ENCODE data around the gene GRIN2C. TPM values are rescaled to one million over a fixed set of nuclear protein-coding genes. Genes with fewer than 3 reads are reported as not detected.

The GRIN2C gene
- polyA plus RNA-seq, 3 donors from 2014 or later: 0.66 TPM; not detected in 2

GRCh38 chr17:74808714-74809430, 50.8 kb downstream of the GRIN2C start:
- peaks cover 10 to 19% (median 15%) of the 10 kb centered on the region in 3 donors for H3K36me3 Mint-ChIP-seq
- H3K27me3 Mint-ChIP-seq (ENCODE audit: low read depth in 3 of 3): peaks cover 0 to 5% (median 0%) of the 10 kb centered on the region in 3 donors
- H3K4me3 Mint-ChIP-seq: no peak overlapping the region
- peaks cover 0 to 1% of the 10 kb centered on the region in 2 donors for H3K4me1 Mint-ChIP-seq
- DNase-seq: no peak
- H3K9me3 Mint-ChIP-seq: no peaks in the 10 kb centered on the region
- H3K27ac Mint-ChIP-seq: no peak overlapping the region

DNA sequence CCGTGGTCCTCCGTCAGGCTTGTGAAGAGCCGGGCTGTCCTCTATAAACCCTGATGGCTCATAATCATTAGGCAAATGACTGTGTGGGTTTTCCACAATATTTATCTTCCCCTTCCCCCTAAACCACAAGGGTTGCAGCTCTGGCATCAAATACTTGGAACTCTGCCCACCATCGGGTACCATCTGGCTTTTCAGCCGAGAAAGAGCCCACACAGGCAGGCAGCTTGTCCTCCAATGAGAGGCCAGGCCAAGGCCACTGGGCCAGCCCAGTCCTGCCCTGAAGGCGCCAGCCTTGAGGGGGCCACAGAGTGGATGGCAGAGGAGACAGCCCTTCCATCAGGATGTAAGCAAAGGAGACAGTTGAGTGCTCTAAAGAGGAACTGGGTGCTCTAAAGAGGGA, 51.8 kb downstream of the GRIN2C start:
- Mint-ChIP-seq H3K4me3 (no peak overlapping the region), H3K27me3 (ENCODE audit: low read depth in 3 of 3) (peaks cover 0 to 5% (median 0%) of the 10 kb centered on the region in 3 donors), H3K9me3 (no peaks in the 10 kb centered on the region), H3K4me1 (peaks cover 0 to 1% of the 10 kb centered on the region in 2 donors), H3K36me3 (peaks cover 10 to 22% (median 17%) of the 10 kb centered on the region in 3 donors), H3K27ac (no peak overlapping the region)
- DNase-seq: no peak

- Mint-ChIP-seq H3K27ac (no peak overlapping the region), H3K27me3 (ENCODE audit: low read depth in 3 of 3) (peaks cover 0 to 5% (median 0%) of the 10 kb centered on the region in 3 donors), H3K4me3 (no peak overlapping the region), H3K9me3 (no peaks in the 10 kb centered on the region), H3K36me3 (peaks cover 10 to 24% (median 17%) of the 10 kb centered on the region in 3 donors), H3K4me1 (peaks cover 0 to 1% of the 10 kb centered on the region in 2 donors)
- DNase-seq: no peak
These were observed 52.2 kb downstream of the GRIN2C start for GRCh38 chr17:74807441-74807840.

DNA sequence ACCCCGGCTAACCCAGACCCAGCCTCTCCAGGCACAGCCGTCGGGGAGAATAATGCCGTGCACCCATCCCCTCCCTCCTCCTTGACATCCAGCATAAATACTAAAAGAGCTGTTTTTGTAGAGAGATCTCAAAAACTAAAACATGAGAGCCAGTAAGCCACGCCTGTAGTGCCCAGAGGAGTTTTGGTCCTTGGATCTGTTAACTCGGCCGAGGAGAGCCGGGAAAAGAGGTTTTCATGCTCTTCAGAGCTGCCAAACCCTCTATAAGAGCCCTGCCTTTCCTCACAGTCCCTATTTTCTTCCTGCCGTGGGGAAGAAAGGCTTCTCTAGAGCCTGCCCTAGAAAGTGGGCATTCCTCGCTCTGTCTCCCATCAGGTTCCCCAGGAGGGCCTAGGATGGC, 53.4 kb downstream of the GRIN2C start:
- Mint-ChIP-seq H3K4me1 (peaks cover 0 to 1% of the 10 kb centered on the region in 2 donors), H3K36me3 (peaks cover 10 to 24% (median 17%) of the 10 kb centered on the region in 3 donors), H3K27me3 (ENCODE audit: low read depth in 3 of 3) (peaks cover 0 to 5% (median 0%) of the 10 kb centered on the region in 3 donors), H3K4me3 (no peak overlapping the region), H3K9me3 (no peaks in the 10 kb centered on the region), H3K27ac (no peak overlapping the region)
- DNase-seq: no peak

- no peak overlapping the region for H3K4me3 Mint-ChIP-seq
- peaks cover 10 to 22% (median 17%) of the 10 kb centered on the region in 3 donors for H3K36me3 Mint-ChIP-seq
- H3K9me3 Mint-ChIP-seq: no peaks in the 10 kb centered on the region
These were observed 54.1 kb downstream of the GRIN2C start for GRCh38 chr17:74805591-74805991.

DNA sequence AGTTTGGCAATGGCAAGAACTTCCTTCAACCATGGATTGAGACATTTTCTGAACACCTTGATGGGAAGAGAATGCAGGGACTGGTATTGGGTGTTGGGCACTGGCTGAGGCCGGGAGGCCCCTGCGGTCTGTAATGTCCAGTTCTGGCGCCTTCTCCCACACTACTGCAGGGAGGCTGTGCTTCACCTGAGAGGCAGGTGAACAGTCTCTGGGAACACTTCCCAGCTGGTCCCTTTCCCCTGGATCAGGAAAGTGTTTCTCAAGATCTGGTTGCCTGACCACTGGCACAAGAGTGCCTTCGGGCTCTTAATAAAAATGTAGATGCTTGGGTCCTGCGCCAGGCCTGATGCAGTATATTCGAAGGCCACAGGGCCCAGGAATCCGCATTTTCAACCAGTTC, 55.0 kb downstream of the GRIN2C start:
- H3K9me3 Mint-ChIP-seq: no peaks in the 10 kb centered on the region
- H3K4me3 Mint-ChIP-seq: no peak overlapping the region
- H3K27ac Mint-ChIP-seq: peak overlapping the region in 1 of 6 donors; percentile 19
- peaks cover 5 to 26% (median 19%) of the 10 kb centered on the region in 3 donors for H3K36me3 Mint-ChIP-seq
- H3K27me3 Mint-ChIP-seq (ENCODE audit: low read depth in 3 of 3): peaks cover 0 to 5% (median 0%) of the 10 kb centered on the region in 3 donors
- no peak for DNase-seq
- H3K4me1 Mint-ChIP-seq: peaks cover 0 to 1% of the 10 kb centered on the region in 2 donors

More at GRCh38 chr17:74805591-74805991, 54.1 kb downstream of the GRIN2C start:
- H3K27me3 Mint-ChIP-seq (ENCODE audit: low read depth in 3 of 3): peaks cover 0 to 5% (median 0%) of the 10 kb centered on the region in 3 donors
- H3K27ac Mint-ChIP-seq: no peak overlapping the region
- no peak for DNase-seq
- peaks cover 0 to 1% of the 10 kb centered on the region in 2 donors for H3K4me1 Mint-ChIP-seq

DNA sequence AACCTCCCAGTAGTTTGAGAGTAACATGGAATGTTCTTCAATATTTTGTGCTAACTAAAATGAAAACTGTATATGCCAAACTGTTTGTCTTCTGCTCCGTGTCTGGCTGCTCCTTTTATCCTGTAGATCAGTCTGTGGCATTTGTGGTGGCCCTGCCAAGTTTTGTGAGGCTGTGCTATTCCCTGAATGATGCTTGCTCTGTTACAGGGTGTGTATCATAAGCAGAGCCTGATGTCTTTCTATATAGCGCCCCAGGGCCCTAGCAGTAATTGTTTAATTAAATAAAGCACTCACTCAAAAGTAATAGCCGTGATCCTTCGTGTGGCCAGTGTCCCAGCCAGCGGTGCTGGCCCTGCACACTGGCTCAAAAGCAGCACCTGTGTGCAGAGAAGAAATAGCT, 55.7 kb downstream of the GRIN2C start:
- Mint-ChIP-seq H3K9me3 (no peaks in the 10 kb centered on the region), H3K4me1 (peaks cover 0 to 1% of the 10 kb centered on the region in 2 donors), H3K4me3 (no peak overlapping the region), H3K27ac (no peak overlapping the region), H3K36me3 (peaks cover 5 to 30% (median 21%) of the 10 kb centered on the region in 3 donors), H3K27me3 (ENCODE audit: low read depth in 3 of 3) (peaks cover 0 to 3% (median 0%) of the 10 kb centered on the region in 3 donors)
- DNase-seq: no peak

- no peaks in the 10 kb centered on the region for H3K9me3 Mint-ChIP-seq
- no peak overlapping the region for H3K27ac Mint-ChIP-seq
- H3K27me3 Mint-ChIP-seq (ENCODE audit: low read depth in 3 of 3): peaks cover 0 to 3% (median 0%) of the 10 kb centered on the region in 3 donors
- H3K4me1 Mint-ChIP-seq: peaks cover 0 to 1% of the 10 kb centered on the region in 2 donors
- H3K4me3 Mint-ChIP-seq: no peak overlapping the region
- H3K36me3 Mint-ChIP-seq: peaks cover 5 to 33% (median 21%) of the 10 kb centered on the region in 3 donors
- no peak for DNase-seq
These were observed 56.2 kb downstream of the GRIN2C start for GRCh38 chr17:74803388-74803930.

- Mint-ChIP-seq H3K4me3 (no peak overlapping the region), H3K27ac (no peak overlapping the region), H3K9me3 (no peaks in the 10 kb centered on the region), H3K27me3 (ENCODE audit: low read depth in 3 of 3) (peaks cover 0 to 3% (median 0%) of the 10 kb centered on the region in 3 donors), H3K36me3 (peaks cover 7 to 34% (median 17%) of the 10 kb centered on the region in 3 donors), H3K4me1 (peaks cover 0 to 1% of the 10 kb centered on the region in 2 donors)
- DNase-seq: no peak
These were observed 57.8 kb downstream of the GRIN2C start for GRCh38 chr17:74801896-74802295.

- H3K9me3 Mint-ChIP-seq: no peaks in the 10 kb centered on the region
- H3K4me1 Mint-ChIP-seq: no peaks in the 10 kb centered on the region
- no peak for DNase-seq
- no peak overlapping the region for H3K27ac Mint-ChIP-seq
- H3K36me3 Mint-ChIP-seq: peaks cover 10 to 42% (median 21%) of the 10 kb centered on the region in 3 donors
- H3K4me3 Mint-ChIP-seq: no peak overlapping the region
- peaks cover 0 to 2% (median 0%) of the 10 kb centered on the region in 3 donors for H3K27me3 Mint-ChIP-seq (ENCODE audit: low read depth in 3 of 3)
These were observed 59.2 kb downstream of the GRIN2C start for GRCh38 chr17:74800531-74800930.

- DNase-seq: no peak
- Mint-ChIP-seq H3K36me3 (peaks cover 10 to 44% (median 23%) of the 10 kb centered on the region in 3 donors), H3K9me3 (no peaks in the 10 kb centered on the region)
These were observed 60.6 kb downstream of the GRIN2C start for GRCh38 chr17:74799097-74799496.

DNA sequence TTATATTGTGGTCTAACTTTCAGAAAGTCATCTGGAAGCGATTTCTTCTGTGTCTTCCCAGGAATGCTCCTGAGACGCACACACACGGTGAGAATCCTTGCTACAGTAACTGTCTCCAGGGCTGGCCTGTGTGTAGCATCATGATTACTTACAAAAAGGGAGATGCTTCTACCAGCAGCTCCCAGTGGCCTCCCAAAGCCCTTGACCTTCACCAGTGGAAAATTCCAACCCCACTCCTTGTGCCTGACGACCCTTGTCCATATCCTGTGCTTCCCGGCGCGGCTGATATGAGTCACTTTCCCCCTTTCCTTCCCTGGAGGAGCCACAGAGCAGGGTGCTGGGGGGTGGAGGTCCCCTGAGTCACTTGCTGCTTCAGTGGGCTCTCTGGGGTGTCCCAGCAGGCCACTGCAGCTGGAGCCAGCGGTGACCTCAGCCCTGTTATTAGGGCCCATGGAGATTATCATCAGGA, 61.4 kb downstream of the GRIN2C start:
- DNase-seq: no peak
- Mint-ChIP-seq H3K27me3 (ENCODE audit: low read depth in 3 of 3) (no peaks in the 10 kb centered on the region), H3K27ac (no peak overlapping the region), H3K4me1 (no peaks in the 10 kb centered on the region), H3K9me3 (no peaks in the 10 kb centered on the region), H3K4me3 (no peak overlapping the region), H3K36me3 (peaks cover 11 to 43% (median 19%) of the 10 kb centered on the region in 3 donors)

More at GRCh38 chr17:74799097-74799496, 60.6 kb downstream of the GRIN2C start:
- Mint-ChIP-seq H3K4me3 (no peak overlapping the region), H3K4me1 (no peaks in the 10 kb centered on the region), H3K27me3 (ENCODE audit: low read depth in 3 of 3) (no peaks in the 10 kb centered on the region), H3K27ac (no peak overlapping the region)

- H3K4me3 Mint-ChIP-seq: no peak overlapping the region
- peak overlapping the region in 1 of 6 donors; percentile 22 for H3K27ac Mint-ChIP-seq
- no peaks in the 10 kb centered on the region for H3K9me3 Mint-ChIP-seq
- DNase-seq: no peak
- no peaks in the 10 kb centered on the region for H3K27me3 Mint-ChIP-seq (ENCODE audit: low read depth in 3 of 3)
- H3K4me1 Mint-ChIP-seq: no peaks in the 10 kb centered on the region
- H3K36me3 Mint-ChIP-seq: peaks cover 16 to 45% (median 19%) of the 10 kb centered on the region in 3 donors
These were observed 61.9 kb downstream of the GRIN2C start for GRCh38 chr17:74797824-74798223.

GRCh38 chr17:74796866-74797265, 62.8 kb downstream of the GRIN2C start:
- Mint-ChIP-seq H3K36me3 (peaks cover 17 to 46% (median 19%) of the 10 kb centered on the region in 3 donors), H3K27me3 (ENCODE audit: low read depth in 3 of 3) (no peaks in the 10 kb centered on the region), H3K27ac (no peak overlapping the region), H3K4me1 (no peaks in the 10 kb centered on the region), H3K4me3 (no peak overlapping the region), H3K9me3 (no peaks in the 10 kb centered on the region)
- DNase-seq: no peak
